Measurements from ENCODE around the gene IGF1R. TPM values are rescaled to one million over a fixed set of nuclear protein-coding genes. Genes with fewer than 3 reads are reported as not detected.

IGF1R gene
- total RNA-seq, 1 experiment from 2014 or later: 51.6 TPM

GRCh38 chr15:98931004-98931403 is 282.7 kb downstream of the IGF1R start:
- Mint-ChIP-seq H3K36me3 (ENCODE audit: insufficient read depth, unreplicated experiment) (peaks cover 58% of the 10 kb centered on the region), H3K4me1 (ENCODE audit: low read depth, unreplicated experiment) (no peaks in the 10 kb centered on the region), H3K27ac (ENCODE audit: unreplicated experiment) (no peak overlapping the region), H3K9me3 (ENCODE audit: unreplicated experiment) (no peaks in the 10 kb centered on the region), H3K27me3 (ENCODE audit: insufficient read depth, unreplicated experiment) (no peaks in the 10 kb centered on the region), H3K4me3 (ENCODE audit: unreplicated experiment) (no peak overlapping the region)
- intact Hi-C loops (cut with micrococcal nuclease; ENCODE audit: unreplicated experiment): no loop called here
- ChIA-PET POLR2A (no interaction called here), CTCF (no interaction called here)
- TF ChIP-seq, protein P1, sequence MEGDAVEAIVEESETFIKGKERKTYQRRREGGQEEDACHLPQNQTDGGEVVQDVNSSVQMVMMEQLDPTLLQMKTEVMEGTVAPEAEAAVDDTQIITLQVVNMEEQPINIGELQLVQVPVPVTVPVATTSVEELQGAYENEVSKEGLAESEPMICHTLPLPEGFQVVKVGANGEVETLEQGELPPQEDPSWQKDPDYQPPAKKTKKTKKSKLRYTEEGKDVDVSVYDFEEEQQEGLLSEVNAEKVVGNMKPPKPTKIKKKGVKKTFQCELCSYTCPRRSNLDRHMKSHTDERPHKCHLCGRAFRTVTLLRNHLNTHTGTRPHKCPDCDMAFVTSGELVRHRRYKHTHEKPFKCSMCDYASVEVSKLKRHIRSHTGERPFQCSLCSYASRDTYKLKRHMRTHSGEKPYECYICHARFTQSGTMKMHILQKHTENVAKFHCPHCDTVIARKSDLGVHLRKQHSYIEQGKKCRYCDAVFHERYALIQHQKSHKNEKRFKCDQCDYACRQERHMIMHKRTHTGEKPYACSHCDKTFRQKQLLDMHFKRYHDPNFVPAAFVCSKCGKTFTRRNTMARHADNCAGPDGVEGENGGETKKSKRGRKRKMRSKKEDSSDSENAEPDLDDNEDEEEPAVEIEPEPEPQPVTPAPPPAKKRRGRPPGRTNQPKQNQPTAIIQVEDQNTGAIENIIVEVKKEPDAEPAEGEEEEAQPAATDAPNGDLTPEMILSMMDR (IDR thresholded peaks at IDR 0.05; ENCODE audit: insufficient read depth in 1 of 2, low read depth in 1 of 2, low read length in 1 of 2, severe bottlenecking in 1 of 2, unreplicated experiment in 1 of 2): no peak
- no peaks in the 10 kb centered on the region for H3K27me3 ChIP-seq (replicated peaks; ENCODE audit: control insufficient read depth, insufficient read depth, low read length)
- H3K9me3 ChIP-seq: no peaks in the 10 kb centered on the region
- no peak overlapping the region for H3K4me3 ChIP-seq (ENCODE audit: low read depth, low read length)
- DNase-seq: no peak
- no peaks in the 10 kb centered on the region for H3K36me3 ChIP-seq (ENCODE audit: control insufficient read depth, insufficient read depth, low read length)
- no peaks in the 10 kb centered on the region for H3K4me1 ChIP-seq
- BruUV-seq (replicated peaks): no TSS peak

DNA sequence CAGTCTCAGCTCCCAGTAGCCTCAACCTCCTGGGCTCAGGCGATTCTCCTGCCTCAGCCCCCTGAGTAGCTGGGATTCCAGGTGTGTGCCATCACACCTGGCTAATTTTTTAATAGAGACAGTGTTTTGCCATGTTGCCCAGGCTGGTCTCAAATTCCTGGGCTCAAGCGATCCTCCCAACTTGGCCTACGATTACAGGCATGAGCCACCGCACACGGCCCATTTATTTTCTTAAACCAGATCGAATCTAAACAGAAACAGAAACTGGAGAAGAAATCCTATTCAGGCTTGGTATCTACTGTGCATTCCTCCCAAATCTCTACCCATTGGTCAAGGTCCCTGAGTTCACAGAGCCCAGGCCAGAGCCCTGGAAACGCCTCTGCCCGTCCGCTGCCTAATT is 285.1 kb downstream of the IGF1R start:
- intact Hi-C loops (cut with micrococcal nuclease; ENCODE audit: unreplicated experiment): no loop called here
- Histone ChIP-seq H3K36me3 (ENCODE audit: control insufficient read depth, insufficient read depth, low read length) (no peaks in the 10 kb centered on the region), H3K4me1 (no peaks in the 10 kb centered on the region), H3K4me3 (ENCODE audit: low read depth, low read length) (no peak overlapping the region), H3K9me3 (no peaks in the 10 kb centered on the region), H3K27me3 (replicated peaks; ENCODE audit: control insufficient read depth, insufficient read depth, low read length) (no peaks in the 10 kb centered on the region)
- Mint-ChIP-seq H3K36me3 (ENCODE audit: insufficient read depth, unreplicated experiment) (peaks cover 66% of the 10 kb centered on the region), H3K9me3 (ENCODE audit: unreplicated experiment) (no peaks in the 10 kb centered on the region), H3K4me3 (ENCODE audit: unreplicated experiment) (no peak overlapping the region), H3K27me3 (ENCODE audit: insufficient read depth, unreplicated experiment) (no peaks in the 10 kb centered on the region), H3K4me1 (ENCODE audit: low read depth, unreplicated experiment) (no peaks in the 10 kb centered on the region), H3K27ac (ENCODE audit: unreplicated experiment) (no peak overlapping the region)
- TF ChIP-seq, protein P1 (IDR thresholded peaks at IDR 0.05; ENCODE audit: insufficient read depth in 1 of 2, low read depth in 1 of 2, low read length in 1 of 2, severe bottlenecking in 1 of 2, unreplicated experiment in 1 of 2): no peak
- CTCF ChIA-PET: no interaction called here
- POLR2A ChIA-PET: no interaction called here
- no TSS peak for BruUV-seq (replicated peaks)
- DNase-seq: no peak

- H3K4me1 ChIP-seq: no peaks in the 10 kb centered on the region
- ChIA-PET POLR2A (no interaction called here), CTCF (no interaction called here)
- H3K36me3 ChIP-seq (ENCODE audit: control insufficient read depth, insufficient read depth, low read length): no peaks in the 10 kb centered on the region
- H3K4me3 Mint-ChIP-seq (ENCODE audit: unreplicated experiment): no peak overlapping the region
- no peaks in the 10 kb centered on the region for H3K9me3 ChIP-seq
- H3K27me3 Mint-ChIP-seq (ENCODE audit: insufficient read depth, unreplicated experiment): no peaks in the 10 kb centered on the region
- H3K4me1 Mint-ChIP-seq (ENCODE audit: low read depth, unreplicated experiment): no peaks in the 10 kb centered on the region
- H3K9me3 Mint-ChIP-seq (ENCODE audit: unreplicated experiment): no peaks in the 10 kb centered on the region
- intact Hi-C loops (cut with micrococcal nuclease; ENCODE audit: unreplicated experiment): no loop called here
- no peak overlapping the region for H3K27ac Mint-ChIP-seq (ENCODE audit: unreplicated experiment)
- no peaks in the 10 kb centered on the region for H3K27me3 ChIP-seq (replicated peaks; ENCODE audit: control insufficient read depth, insufficient read depth, low read length)
- DNase-seq: no peak
- no peak overlapping the region for H3K4me3 ChIP-seq (ENCODE audit: low read depth, low read length)
- H3K36me3 Mint-ChIP-seq (ENCODE audit: insufficient read depth, unreplicated experiment): peaks cover 59% of the 10 kb centered on the region
- no TSS peak for BruUV-seq (replicated peaks)
- TF ChIP-seq, protein P1 (IDR thresholded peaks at IDR 0.05; ENCODE audit: insufficient read depth in 1 of 2, low read depth in 1 of 2, low read length in 1 of 2, severe bottlenecking in 1 of 2, unreplicated experiment in 1 of 2): no peak
Measured at GRCh38 chr15:98935736-98936135, 287.4 kb downstream of the IGF1R start.

All from Caco-2 (cell line).